Bronchial epithelial cell (primary cell): ENCODE data around the gene MACROH2A1. TPM values are rescaled to one million over a fixed set of nuclear protein-coding genes. Genes with fewer than 3 reads are reported as not detected.

Source experiments
- DNase-seq: peaks from one replicate; pipeline ENCODE4 v3.0.0-alpha.2; 2010; ENCODE audit warnings: low read depth
- FAIRE-seq: peaks from 2 replicates; lab custom pipeline; 2011; peaks lifted over from hg19 to GRCh38; lab: Jason Lieb, UNC
- H3K27me3 ChIP-seq: 2 replicates; pipeline ENCODE4 v1.5.1; 2011; ENCODE audit warnings: low read length; ENCODE audit not compliant: control insufficient read depth, insufficient read depth
- H3K36me3 ChIP-seq: 2 replicates; pipeline ENCODE4 v1.5.1; 2011; ENCODE audit warnings: low read length; ENCODE audit not compliant: control insufficient read depth, insufficient read depth
- H3K4me3 ChIP-seq: 2 replicates; pipeline ENCODE4 v1.5.1; 2011; ENCODE audit warnings: mild to moderate bottlenecking, low read depth, low read length, control low read depth
- CTCF ChIP-seq: IDR thresholded peaks from 2 replicates; pipeline ENCODE4 v1.5.1; 2011; ENCODE audit warnings: mild to moderate bottlenecking, moderate library complexity, low read length, control low read depth, inconsistent platforms; ENCODE audit not compliant: insufficient read depth, severe bottlenecking
- total RNA-seq: library from RNA; depleted of rRNA; stranded (reverse); fragments of >200 nt; gene quantifications from 2 replicates; pipeline ENCODE4 v1.2.1, GENCODE V29; 2014

MACROH2A1 gene
- total RNA-seq, 1 donor from 2014 or later = 257 TPM

GRCh38 chr5:135324160-135324559, 74.9 kb downstream of the MACROH2A1 start:
- DNase-seq (no peak), FAIRE-seq (no peak)
- no peak for TF ChIP-seq CTCF
- H3K36me3 ChIP-seq = no peaks in the 10 kb centered on the region
- H3K4me3 ChIP-seq = no peak overlapping the region
- peaks cover 2% of the 10 kb centered on the region for H3K27me3 ChIP-seq

GRCh38 chr5:135323701-135324132, 75.3 kb downstream of the MACROH2A1 start:
- Histone ChIP-seq H3K36me3 (no peaks in the 10 kb centered on the region), H3K27me3 (peaks cover 2% of the 10 kb centered on the region), H3K4me3 (no peak overlapping the region)
- no peak for FAIRE-seq
- TF ChIP-seq CTCF = no peak
- no peak for DNase-seq

DNA sequence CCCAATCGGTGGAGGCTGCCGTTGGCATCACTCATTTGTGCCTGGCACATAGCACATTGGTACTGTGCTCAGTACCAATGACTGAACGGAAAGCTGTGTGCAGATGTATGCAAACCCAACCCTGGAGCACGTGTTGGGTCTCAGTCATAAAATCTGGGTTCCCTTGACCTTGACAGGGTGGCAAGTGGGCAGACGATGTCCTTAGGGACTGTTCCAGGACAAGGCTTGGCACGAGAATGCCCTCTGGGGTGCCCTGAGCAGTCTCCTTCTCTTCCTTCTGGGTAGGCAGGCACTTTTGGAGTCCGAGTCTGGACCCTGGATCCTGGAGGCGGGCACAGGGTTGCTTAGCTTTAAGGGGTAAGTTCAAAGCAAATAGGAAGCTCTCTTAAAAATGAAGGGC, 75.8 kb downstream of the MACROH2A1 start:
- H3K36me3 ChIP-seq = no peaks in the 10 kb centered on the region
- peaks cover 2% of the 10 kb centered on the region for H3K27me3 ChIP-seq
- DNase-seq (no peak), FAIRE-seq (no peak)
- TF ChIP-seq CTCF = no peak
- no peak overlapping the region for H3K4me3 ChIP-seq

DNA sequence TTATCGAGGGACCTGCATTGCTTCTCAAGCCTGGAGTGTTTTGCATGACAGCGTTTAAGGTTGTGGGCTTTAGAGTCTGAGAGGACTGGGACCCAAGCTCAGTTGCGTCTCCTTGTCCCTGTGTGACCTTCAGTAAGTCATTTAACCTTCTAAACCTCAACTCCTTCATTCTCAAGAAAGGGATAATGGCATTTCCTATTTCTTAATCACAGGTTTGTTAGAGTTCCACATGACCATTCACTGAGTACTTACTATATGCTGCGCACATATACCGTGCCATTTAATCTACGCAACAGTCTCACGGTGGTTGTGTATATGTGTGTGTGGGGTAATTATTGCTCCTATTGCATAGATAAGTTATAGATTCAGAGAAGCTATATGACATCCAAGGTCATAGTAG, 76.3 kb downstream of the MACROH2A1 start:
- TF ChIP-seq CTCF = no peak
- no peaks in the 10 kb centered on the region for H3K36me3 ChIP-seq
- FAIRE-seq = no peak
- no peak overlapping the region for H3K4me3 ChIP-seq
- no peak for DNase-seq
- peaks cover 2% of the 10 kb centered on the region for H3K27me3 ChIP-seq

GRCh38 chr5:135322271-135322670, 76.8 kb downstream of the MACROH2A1 start:
- Histone ChIP-seq H3K36me3 (no peaks in the 10 kb centered on the region), H3K4me3 (no peak overlapping the region), H3K27me3 (peaks cover 2% of the 10 kb centered on the region)
- no peak for TF ChIP-seq CTCF
- DNase-seq (no peak), FAIRE-seq (no peak)
